H1 (cell line): ENCODE measurements around the gene TMPRSS15. TPM values are rescaled to one million over a fixed set of nuclear protein-coding genes. Genes with fewer than 3 reads are reported as not detected.

Experiments used
- EZH2 ChIP-seq: fragments of 200-600 bp; sonication (generic); IDR thresholded peaks from 2 replicates; pipeline ENCODE4 v1.7.1; 2012; ENCODE audit warnings: low read depth, mild to moderate bottlenecking, moderate library complexity, low read length, inconsistent platforms; ENCODE audit not compliant: severe bottlenecking
- HDAC2 ChIP-seq, 2 experiments: fragments of 300-600 bp in 1 of 2; sonication (generic) in 1 of 2; IDR thresholded peaks; 2 replicates each; pipeline ENCODE4 v1.6.1; 2011 to 2012; ENCODE audit warnings: low read depth in 2 of 2, low read length in 2 of 2, mild to moderate bottlenecking in 2 of 2, moderate library complexity in 2 of 2, borderline replicate concordance in 1 of 2, inconsistent platforms in 1 of 2
- KDM5A ChIP-seq: fragments of 200-600 bp; IDR thresholded peaks from 2 replicates; pipeline ENCODE4 v1.7.1; 2012; ENCODE audit warnings: mild to moderate bottlenecking, low read length, inconsistent platforms, mixed read lengths
- MAFK ChIP-seq: IDR thresholded peaks from 2 replicates; pipeline ENCODE4 v1.6.1; 2012; ENCODE audit warnings: low read depth, mild to moderate bottlenecking, improper control_type of control experiment, low read length
- RBBP5 ChIP-seq: IDR thresholded peaks from 2 replicates; pipeline ENCODE4 v1.7.1; 2012; ENCODE audit warnings: low read depth, mild to moderate bottlenecking, inconsistent platforms, low read length, moderate library complexity, borderline replicate concordance
- SRF ChIP-seq: IDR thresholded peaks from 2 replicates; pipeline ENCODE4 v1.6.1; 2011; ENCODE audit warnings: mild to moderate bottlenecking, low read depth, low read length, moderate library complexity
- TAF7 ChIP-seq: optimal IDR thresholded peaks from 2 replicates; pipeline ENCODE3; 2011; ENCODE audit warnings: low read depth, mild to moderate bottlenecking, inconsistent platforms, low read length, moderate library complexity, borderline replicate concordance
- polyA plus RNA-seq, 7 experiments: library from polyadenylated mRNA; depleted of rRNA in 3 of 7; stranded (reverse) in 5 of 7; unstranded in 2 of 7; fragments of >200 nt in 5 of 7; fragments of 200-250 nt in 2 of 7; gene quantifications; 1 replicate in 5 of 7; 2 replicates in 1 of 7; 4 replicates in 1 of 7; pipeline versions ENCODE4 v1.2.1 to v1.2.3, GENCODE V29; 2011 to 2013; ENCODE audit warnings: missing spikeins in 2 of 7, mixed read lengths in 2 of 7
- total RNA-seq: library from RNA; stranded (reverse); fragmentation: NEBNext Ultra II Directional; extraction: Animal tissue kit (Norgen Biotek cat#: 25700); gene quantifications from 2 replicates; pipeline ENCODE4 v1.2.1, GENCODE V29; 2021

TMPRSS15 gene
- total and polyA plus RNA-seq, 2 of the 8 experiments (the other 6 are each of a cell fraction or from before 2014, with no cell fraction given) = not detected

DNA sequence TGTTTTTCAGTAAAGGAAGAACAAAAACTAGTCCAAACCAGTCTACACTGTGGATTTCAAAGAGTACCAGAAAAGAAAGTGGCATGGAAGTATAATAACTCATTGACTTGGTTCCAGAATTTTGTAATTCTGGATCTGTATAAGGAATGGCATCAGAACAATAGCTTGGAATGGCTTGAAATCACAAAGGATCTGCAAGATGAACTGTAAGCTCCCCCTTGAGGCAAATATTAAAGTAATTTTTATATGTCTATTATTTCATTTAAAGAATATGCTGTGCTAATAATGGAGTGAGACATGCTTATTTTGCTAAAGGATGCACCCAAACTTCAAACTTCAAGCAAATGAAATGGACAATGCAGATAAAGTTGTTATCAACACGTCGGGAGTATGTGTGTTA lies 137.6 kb downstream of the TMPRSS15 start (continued):
- TF ChIP-seq HDAC2 (IDR thresholded peaks at IDR 0.05; ENCODE audit: borderline replicate concordance in 1 of 2, low read depth in 2 of 2, low read length in 2 of 2) (no peak), RBBP5 (no peak), SRF (no peak), TAF7 (no peak), EZH2 (no peak), MAFK (no peak), KDM5A (no peak)
- TF ChIP-seq, all 59 proteins: peak for 0
